HEK293T (cell line): Measurements from ENCODE around the gene TCEANC2.

Source experiments
- ARNT ChIP-seq: fragments of 450-650 bp; IDR thresholded peaks from 2 replicates; pipeline ENCODE4 v1.6.1; 2017; ENCODE audit warnings: mild to moderate bottlenecking
- BHLHE40 ChIP-seq: fragments of 450-650 bp; IDR thresholded peaks from 2 replicates; pipeline ENCODE4 v1.6.1; 2016; ENCODE audit warnings: mild to moderate bottlenecking, moderate library complexity, borderline replicate concordance
- ELF4 ChIP-seq: fragments of 450-650 bp; IDR thresholded peaks from 2 replicates; pipeline ENCODE4 v1.6.1; 2017; ENCODE audit warnings: antibody characterized with exemption
- FOXA1 ChIP-seq: fragments of 450-650 bp; IDR thresholded peaks from 2 replicates; pipeline ENCODE4 v1.6.1; 2016; ENCODE audit warnings: mild to moderate bottlenecking
- FOXK2 ChIP-seq: fragments of 450-650 bp; IDR thresholded peaks from 2 replicates; pipeline ENCODE4 v1.6.1; 2016; ENCODE audit warnings: mild to moderate bottlenecking
- FOXM1 ChIP-seq: fragments of 450-650 bp; IDR thresholded peaks from 2 replicates; pipeline ENCODE4 v1.6.1; 2017; ENCODE audit warnings: mild to moderate bottlenecking, borderline replicate concordance
- HDGF ChIP-seq: fragments of 450-650 bp; IDR thresholded peaks from 2 replicates; pipeline ENCODE4 v1.6.1; 2017; ENCODE audit warnings: antibody characterized with exemption, borderline replicate concordance
- L3MBTL2 ChIP-seq: fragments of 450-650 bp; conservative IDR thresholded peaks from 2 replicates; pipeline ENCODE4 v1.6.1; 2016; ENCODE audit warnings: mild to moderate bottlenecking
- LEF1 ChIP-seq: fragments of 450-650 bp; IDR thresholded peaks from 2 replicates; pipeline ENCODE4 v1.6.1; 2017; ENCODE audit warnings: mild to moderate bottlenecking, borderline replicate concordance
- NFRKB ChIP-seq: fragments of 450-650 bp; IDR thresholded peaks from 2 replicates; pipeline ENCODE4 v1.6.1; 2016; ENCODE audit warnings: mild to moderate bottlenecking, moderate library complexity
- SP1 ChIP-seq: fragments of 450-650 bp; IDR thresholded peaks from 2 replicates; pipeline ENCODE4 v1.6.1; 2017
- SUZ12 ChIP-seq: fragments of 450-650 bp; IDR thresholded peaks from 2 replicates; pipeline ENCODE4 v1.6.1; 2016; ENCODE audit warnings: mild to moderate bottlenecking
- ZNF384 ChIP-seq: fragments of 450-650 bp; IDR thresholded peaks from 2 replicates; pipeline ENCODE4 v1.6.1; 2016
- TF ChIP-seq, protein P1 (sequence below): fragments of 450-650 bp; IDR thresholded peaks from 2 replicates; pipeline ENCODE4 v1.6.1; 2016

DNA sequence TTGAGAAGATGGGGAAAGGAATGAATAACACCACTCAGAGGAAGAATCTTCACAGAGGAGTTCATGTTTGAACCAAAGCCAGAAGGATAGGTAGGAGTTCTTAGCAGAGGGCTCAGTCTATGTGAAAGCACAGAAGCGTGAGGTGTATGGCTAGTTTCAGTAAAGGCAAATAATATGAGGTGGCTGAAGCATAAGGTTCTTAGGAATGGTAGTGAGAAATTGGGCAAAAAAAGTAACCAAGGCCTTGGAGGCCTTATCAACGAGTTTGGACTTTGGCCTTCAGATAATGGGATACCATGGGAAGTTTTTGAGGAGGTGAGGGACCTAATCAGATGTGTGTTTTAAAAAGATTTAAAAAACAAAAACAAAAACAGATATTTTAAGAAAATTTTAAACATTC is 47.1 kb downstream of the TCEANC2 start:
- TF ChIP-seq NFRKB (no peak), FOXA1 (no peak), SP1 (no peak), SUZ12 (no peak), FOXK2 (no peak), L3MBTL2 (no peak), BHLHE40 (no peak), ZNF384 (no peak), LEF1 (no peak), FOXM1 (no peak), ELF4 (no peak), ARNT (no peak), HDGF (no peak)
- TF ChIP-seq, protein P1, sequence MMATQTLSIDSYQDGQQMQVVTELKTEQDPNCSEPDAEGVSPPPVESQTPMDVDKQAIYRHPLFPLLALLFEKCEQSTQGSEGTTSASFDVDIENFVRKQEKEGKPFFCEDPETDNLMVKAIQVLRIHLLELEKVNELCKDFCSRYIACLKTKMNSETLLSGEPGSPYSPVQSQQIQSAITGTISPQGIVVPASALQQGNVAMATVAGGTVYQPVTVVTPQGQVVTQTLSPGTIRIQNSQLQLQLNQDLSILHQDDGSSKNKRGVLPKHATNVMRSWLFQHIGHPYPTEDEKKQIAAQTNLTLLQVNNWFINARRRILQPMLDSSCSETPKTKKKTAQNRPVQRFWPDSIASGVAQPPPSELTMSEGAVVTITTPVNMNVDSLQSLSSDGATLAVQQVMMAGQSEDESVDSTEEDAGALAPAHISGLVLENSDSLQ = no peak
